Left lung (tissue), 10 donors: ENCODE measurements around the gene PODN. TPM values are rescaled to one million over a fixed set of nuclear protein-coding genes. Genes with fewer than 3 reads are reported as not detected.

Experiments used
- ATAC-seq: fragments of 200-7000 bp; cut with Tn5 transposase; one replicate; pipeline ENCODE4 v1.9.1; 2020; ENCODE audit warnings: moderate library complexity
- DNase-seq, 4 donors: peaks; one replicate each; pipeline ENCODE4 v3.0.0-alpha.2; 2013 to 2020
- H3K27ac ChIP-seq, 2 donors: fragments of 200-600 bp; sonication (generic) in 1 of 2; one replicate each; pipeline versions ENCODE4 v1.5.0 to v1.8.0; 2020 to 2021
- H3K27me3 ChIP-seq, 2 donors: fragments of 200-600 bp; sonication (generic) in 1 of 2; one replicate each; pipeline versions ENCODE4 v1.5.0 to v1.8.0; 2020 to 2021
- H3K36me3 ChIP-seq, 2 donors: fragments of 200-600 bp; sonication (generic) in 1 of 2; one replicate each; pipeline versions ENCODE4 v1.5.0 to v1.8.0; 2020 to 2021
- H3K4me1 ChIP-seq, 2 donors: fragments of 200-600 bp; one replicate each; pipeline ENCODE4 v1.8.0; 2021
- H3K4me3 ChIP-seq, 2 donors: fragments of 200-600 bp; sonication (generic) in 1 of 2; one replicate each; pipeline versions ENCODE4 v1.5.0 to v1.8.0; 2020 to 2021; ENCODE audit warnings: mild to moderate bottlenecking in 1 of 2
- H3K9me3 ChIP-seq, 2 donors: fragments of 200-600 bp; sonication (generic) in 1 of 2; one replicate each; pipeline versions ENCODE4 v1.5.0 to v1.8.0; 2020 to 2021
- intact Hi-C, 2 donors: fragments of 100-400 bp; cut with DNase I; formaldehyde crosslinking; loops; one replicate each; pipeline versions ENCODE4 v1.11.2 to v1.14.2; 2022
- polyA plus RNA-seq, 6 donors: library from polyadenylated mRNA; unstranded; fragments of 120-200 nt; gene quantifications; one replicate each; pipeline ENCODE4 v1.2.1, GENCODE V29; 2013; ENCODE audit not compliant: insufficient read length in 6 of 6
- total RNA-seq, 2 donors: library from RNA; stranded (reverse); fragmentation: NEBNext Ultra II Directional; extraction: Animal tissue kit (Norgen Biotek cat#: 25700); gene quantifications; one replicate each; pipeline ENCODE4 v1.2.1, GENCODE V29; 2021
- TF ChIP-seq, protein P1 (sequence below), 2 donors: fragments of 200-600 bp; sonication (generic) in 1 of 2; IDR thresholded peaks; one replicate each; pipeline versions ENCODE4 v1.5.0 to v1.8.0; 2021; ENCODE audit warnings: antibody characterized with exemption in 2 of 2
- donor health status: DM: no; HTN: yes; CAD: no.
- donor health status: DM: no; HTN: no; CAD: no.

PODN gene
- total and polyA plus RNA-seq, 8 donors, result 10.5 to 48.8 (median 12.1) TPM

DNA sequence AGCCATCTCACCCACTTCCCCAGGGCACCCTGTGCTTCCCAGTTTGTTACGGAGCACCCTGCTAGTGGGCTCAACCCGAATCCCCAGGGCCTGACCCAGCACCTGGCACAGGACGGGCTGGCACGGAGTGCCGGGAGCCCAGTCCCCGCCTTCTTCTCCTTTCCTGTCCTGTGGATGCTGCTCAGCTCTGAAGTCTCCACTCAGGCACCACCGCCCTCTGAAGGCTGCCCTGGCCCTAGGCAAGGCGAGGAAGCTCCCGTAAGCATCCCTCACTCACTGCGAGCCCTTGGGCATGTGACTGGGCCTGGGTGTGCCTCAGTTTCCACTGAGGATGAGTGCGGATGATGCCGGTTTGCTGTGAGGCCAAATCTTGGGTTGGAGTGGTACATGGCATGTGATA, 58.6 kb downstream of the PODN start:
- H3K9me3 ChIP-seq, result no peaks in the 10 kb centered on the region
- peaks cover under 1 to 11% of the 10 kb centered on the region in 2 donors for H3K4me1 ChIP-seq
- no peak overlapping the region for H3K4me3 ChIP-seq
- no peaks in the 10 kb centered on the region for H3K36me3 ChIP-seq
- H3K27me3 ChIP-seq, result no peaks in the 10 kb centered on the region
- no peak for DNase-seq
- ATAC-seq, result no peak
- intact Hi-C loops, result no loop called here
- TF ChIP-seq, protein P1, sequence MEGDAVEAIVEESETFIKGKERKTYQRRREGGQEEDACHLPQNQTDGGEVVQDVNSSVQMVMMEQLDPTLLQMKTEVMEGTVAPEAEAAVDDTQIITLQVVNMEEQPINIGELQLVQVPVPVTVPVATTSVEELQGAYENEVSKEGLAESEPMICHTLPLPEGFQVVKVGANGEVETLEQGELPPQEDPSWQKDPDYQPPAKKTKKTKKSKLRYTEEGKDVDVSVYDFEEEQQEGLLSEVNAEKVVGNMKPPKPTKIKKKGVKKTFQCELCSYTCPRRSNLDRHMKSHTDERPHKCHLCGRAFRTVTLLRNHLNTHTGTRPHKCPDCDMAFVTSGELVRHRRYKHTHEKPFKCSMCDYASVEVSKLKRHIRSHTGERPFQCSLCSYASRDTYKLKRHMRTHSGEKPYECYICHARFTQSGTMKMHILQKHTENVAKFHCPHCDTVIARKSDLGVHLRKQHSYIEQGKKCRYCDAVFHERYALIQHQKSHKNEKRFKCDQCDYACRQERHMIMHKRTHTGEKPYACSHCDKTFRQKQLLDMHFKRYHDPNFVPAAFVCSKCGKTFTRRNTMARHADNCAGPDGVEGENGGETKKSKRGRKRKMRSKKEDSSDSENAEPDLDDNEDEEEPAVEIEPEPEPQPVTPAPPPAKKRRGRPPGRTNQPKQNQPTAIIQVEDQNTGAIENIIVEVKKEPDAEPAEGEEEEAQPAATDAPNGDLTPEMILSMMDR (IDR thresholded peaks at IDR 0.05), result no peak
- H3K27ac ChIP-seq, result no peak overlapping the region

DNA sequence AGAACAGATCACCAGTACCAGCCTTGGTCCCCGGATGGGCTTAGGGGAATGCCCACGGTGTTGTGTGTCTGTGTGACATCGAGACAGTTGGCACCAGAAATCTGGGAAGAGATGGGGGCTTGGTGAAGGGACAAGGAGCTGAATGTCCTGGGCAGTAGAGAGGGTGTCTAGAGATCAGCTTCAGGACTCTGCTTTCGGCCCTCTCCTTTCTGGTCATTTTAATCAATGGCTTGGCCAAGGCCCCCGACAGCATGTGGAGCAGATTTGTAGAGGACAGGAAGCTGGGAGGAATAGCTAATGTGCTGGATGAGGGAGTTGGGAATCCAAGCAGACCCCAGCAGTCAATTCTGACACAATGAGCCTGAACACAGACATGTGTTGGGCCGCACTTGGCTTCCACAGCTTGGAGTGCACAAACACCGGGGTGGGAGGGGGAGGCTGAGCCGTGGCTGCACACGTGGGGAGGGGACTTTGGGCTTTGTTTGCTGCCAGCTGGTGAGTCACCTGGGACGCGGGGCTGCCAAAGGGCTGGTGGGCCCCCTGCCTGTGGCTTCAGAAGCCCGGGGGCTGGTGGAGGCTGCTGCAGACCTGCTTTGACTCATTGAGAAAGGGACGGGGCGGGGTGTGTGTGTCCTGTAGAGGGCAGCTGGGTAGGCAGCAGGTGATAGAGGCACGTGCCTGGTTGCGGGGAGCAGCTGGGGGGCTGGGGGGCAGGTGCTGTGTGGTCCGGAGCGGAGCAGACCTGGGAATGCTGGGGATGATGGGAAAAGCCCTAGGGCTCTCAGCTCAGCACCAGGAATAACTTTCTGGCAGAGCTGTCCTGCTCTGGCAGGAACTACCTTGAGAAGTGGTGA, 59.5 kb downstream of the PODN start:
- no peak overlapping the region for H3K4me3 ChIP-seq
- ATAC-seq (peak; percentile 24), DNase-seq (peak in 1 of 4 donors; percentile 47)
- no peak overlapping the region for H3K27ac ChIP-seq
- TF ChIP-seq, protein P1 (IDR thresholded peaks at IDR 0.05), result no peak
- no peaks in the 10 kb centered on the region for H3K9me3 ChIP-seq
- H3K27me3 ChIP-seq, result no peaks in the 10 kb centered on the region
- peaks cover 4 to 5% of the 10 kb centered on the region in 2 donors for H3K4me1 ChIP-seq
- intact Hi-C loops, result no loop called here
- H3K36me3 ChIP-seq, result no peaks in the 10 kb centered on the region

DNA sequence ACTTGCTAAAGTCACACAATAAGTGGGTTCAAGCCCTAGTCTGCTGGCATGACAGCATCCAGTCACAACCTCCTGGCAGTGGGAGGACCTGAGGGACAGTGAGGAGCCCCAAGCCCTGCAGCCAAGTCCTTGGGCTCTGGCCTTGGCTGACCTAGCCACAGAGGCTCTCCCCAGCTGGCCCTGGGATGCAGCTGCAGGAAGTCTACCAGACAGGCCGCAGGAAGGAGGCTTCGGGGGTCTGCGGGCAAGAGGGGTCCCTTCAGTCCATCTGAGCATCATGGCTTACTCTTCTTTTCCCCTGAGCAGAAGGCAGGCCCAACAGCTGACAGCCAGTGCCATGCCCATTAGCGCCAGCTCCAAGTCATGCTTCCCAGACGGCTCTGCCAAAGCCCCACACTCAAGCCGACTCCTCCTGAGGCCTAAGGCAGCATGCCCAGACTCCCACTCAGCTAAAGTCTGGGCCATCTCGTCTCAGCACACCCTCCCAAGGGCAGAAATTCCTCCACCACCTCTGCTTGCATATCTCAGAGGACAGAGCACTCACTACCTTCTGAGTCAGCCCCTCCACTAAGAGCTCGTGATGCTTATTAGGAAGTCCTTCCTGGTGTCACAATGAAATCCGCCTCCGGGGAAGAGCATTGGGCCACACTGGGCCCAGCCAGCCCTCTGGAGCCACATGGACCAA, 60.3 kb downstream of the PODN start:
- TF ChIP-seq, protein P1 (IDR thresholded peaks at IDR 0.05), result no peak
- DNase-seq (no peak), ATAC-seq (peak; percentile 3)
- Histone ChIP-seq H3K27ac (peak overlapping the region; percentile 45 to 61), H3K27me3 (no peaks in the 10 kb centered on the region), H3K36me3 (no peaks in the 10 kb centered on the region), H3K4me3 (no peak overlapping the region), H3K9me3 (no peaks in the 10 kb centered on the region), H3K4me1 (peaks cover 4 to 5% of the 10 kb centered on the region in 2 donors)
- intact Hi-C loops, result no loop called here

DNA sequence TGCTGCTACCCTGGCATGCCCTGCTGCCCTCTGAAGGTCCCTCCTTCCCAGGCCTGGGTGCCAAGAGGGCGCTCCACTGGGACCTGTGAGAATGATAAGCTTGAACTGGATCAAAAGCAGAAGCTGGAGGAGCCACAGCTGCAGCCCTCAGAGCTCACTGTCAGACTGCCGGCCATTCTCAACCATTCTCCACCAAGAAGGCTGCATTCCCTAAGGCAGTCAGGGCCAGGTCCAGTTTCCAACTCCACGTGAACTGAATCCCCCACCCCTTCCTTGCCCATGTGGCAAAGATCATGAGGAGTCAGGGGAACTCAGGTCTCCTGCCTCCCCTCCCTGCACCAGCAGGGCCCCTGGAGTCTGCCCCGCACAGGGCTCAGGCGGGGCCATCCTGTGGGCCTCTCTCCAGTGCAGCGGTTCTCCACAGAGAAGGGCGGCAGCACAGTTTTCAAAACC, 61.0 kb downstream of the PODN start:
- TF ChIP-seq, protein P1 (IDR thresholded peaks at IDR 0.05), result no peak
- Histone ChIP-seq H3K27ac (peak overlapping the region; percentile 45 to 61), H3K36me3 (no peaks in the 10 kb centered on the region), H3K4me3 (no peak overlapping the region), H3K27me3 (no peaks in the 10 kb centered on the region), H3K4me1 (peaks cover 4 to 5% of the 10 kb centered on the region in 2 donors), H3K9me3 (no peaks in the 10 kb centered on the region)
- intact Hi-C loops, result no loop called here
- no peak for DNase-seq
- ATAC-seq, result no peak
